COLO829 (cell line): ENCODE results near the gene IL17RE.
"Not testable (repeated sequence)": the region's sequence is repeated elsewhere in the genome, so short reads cannot be mapped to it uniquely, and the experiment has no call there.

Experiments used
- DNase-seq: peaks from one replicate; pipeline ENCODE4 v3.0.0; 2012; ENCODE audit warnings: low spot score

Gene IL17RE, protein sequence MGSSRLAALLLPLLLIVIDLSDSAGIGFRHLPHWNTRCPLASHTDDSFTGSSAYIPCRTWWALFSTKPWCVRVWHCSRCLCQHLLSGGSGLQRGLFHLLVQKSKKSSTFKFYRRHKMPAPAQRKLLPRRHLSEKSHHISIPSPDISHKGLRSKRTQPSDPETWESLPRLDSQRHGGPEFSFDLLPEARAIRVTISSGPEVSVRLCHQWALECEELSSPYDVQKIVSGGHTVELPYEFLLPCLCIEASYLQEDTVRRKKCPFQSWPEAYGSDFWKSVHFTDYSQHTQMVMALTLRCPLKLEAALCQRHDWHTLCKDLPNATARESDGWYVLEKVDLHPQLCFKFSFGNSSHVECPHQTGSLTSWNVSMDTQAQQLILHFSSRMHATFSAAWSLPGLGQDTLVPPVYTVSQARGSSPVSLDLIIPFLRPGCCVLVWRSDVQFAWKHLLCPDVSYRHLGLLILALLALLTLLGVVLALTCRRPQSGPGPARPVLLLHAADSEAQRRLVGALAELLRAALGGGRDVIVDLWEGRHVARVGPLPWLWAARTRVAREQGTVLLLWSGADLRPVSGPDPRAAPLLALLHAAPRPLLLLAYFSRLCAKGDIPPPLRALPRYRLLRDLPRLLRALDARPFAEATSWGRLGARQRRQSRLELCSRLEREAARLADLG

DNA sequence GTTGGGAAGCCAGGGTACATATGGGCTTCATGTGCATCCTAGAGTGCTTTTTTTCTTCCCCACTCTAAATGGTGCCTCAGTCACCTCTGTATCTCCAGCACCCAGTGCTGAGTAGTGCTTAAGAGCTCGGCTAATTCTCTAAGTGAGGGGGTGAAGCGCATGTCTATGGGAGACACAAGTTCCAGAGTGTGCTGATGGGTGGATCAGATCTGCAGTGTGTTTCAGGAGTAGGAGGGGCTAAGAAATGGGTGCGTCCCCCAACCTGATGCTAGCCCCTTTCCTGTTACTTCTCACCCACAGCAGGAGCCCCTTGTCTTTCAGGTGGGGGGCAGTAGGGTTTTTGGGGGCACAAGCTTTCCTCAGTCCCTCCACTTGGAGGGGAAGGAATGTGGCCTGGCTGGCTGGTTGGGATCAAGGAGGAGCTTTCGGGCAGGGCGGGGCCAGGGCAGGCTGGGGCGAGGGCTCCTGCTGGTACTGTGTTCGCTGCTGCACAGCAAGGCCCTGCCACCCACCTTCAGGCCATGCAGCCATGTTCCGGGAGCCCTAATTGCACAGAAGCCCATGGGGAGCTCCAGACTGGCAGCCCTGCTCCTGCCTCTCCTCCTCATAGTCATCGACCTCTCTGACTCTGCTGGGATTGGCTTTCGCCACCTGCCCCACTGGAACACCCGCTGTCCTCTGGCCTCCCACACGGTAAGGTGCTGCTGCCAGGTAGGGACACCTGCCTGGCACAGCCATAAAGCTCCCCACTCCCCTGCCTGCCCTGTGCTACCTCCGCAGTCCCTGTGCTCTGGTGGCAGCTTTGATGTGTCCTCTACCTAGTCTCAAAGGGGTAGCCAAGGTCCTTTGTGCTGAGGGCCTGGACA lies at the start of gene IL17RE:
Gene IL17RE (plus strand): TSS at position 477 of the 866 bp plus-strand sequence. CDS start 85 bp downstream, at position 562.
- DNase-seq: no peak

DNA sequence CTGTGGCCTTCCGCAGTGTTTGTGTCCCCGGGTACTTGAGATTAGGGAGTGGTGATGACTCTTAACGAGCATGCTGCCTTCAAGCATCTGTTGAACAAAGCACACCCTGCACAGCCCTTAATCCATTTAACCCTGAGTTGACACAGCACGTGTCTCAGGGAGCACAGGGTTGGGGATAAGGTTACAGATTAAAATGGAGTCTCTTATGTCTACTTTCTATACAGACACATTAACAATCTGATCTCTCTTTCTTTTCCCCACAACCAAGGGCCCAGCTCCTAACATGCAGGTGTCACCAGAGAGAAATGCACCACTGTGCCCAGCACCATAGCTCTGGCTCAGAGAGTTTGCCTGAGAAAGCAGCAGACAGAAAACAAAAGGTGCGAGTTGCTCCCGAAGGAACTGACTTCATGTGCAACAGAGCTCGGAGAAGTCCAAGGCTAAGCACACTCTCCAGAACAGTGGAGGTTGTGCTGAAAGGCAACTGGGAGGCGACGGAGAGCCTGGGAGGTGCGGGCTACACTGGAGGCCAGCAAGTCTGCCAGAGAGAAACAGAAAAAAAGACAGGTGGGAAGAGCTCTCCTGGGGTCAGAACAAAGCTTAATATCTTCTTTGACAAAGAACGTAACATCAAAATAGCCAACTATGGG lies 48.2 kb upstream of the IL17RE start:
- not testable (repeated sequence) for DNase-seq

DNA sequence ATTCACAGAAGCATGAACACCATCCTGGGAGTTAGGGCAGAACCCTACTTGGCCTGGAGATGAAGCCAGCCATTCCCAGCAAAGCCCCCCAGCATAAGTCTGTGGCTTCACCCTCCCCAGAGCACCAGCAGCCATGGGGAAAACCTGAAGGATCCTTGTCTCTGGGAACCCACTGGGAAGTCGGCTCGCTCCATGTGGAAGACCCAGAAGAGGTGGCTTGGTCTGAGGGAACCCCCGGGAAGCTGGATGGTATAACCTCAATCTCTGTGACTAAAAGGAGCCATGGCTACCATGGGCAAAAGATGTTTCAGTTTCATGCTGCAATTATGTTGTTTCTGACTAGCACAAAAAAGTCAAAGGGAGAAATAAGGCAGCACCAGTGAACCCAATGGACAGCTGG lies 47.1 kb upstream of the IL17RE start:
- DNase-seq: no peak

DNA sequence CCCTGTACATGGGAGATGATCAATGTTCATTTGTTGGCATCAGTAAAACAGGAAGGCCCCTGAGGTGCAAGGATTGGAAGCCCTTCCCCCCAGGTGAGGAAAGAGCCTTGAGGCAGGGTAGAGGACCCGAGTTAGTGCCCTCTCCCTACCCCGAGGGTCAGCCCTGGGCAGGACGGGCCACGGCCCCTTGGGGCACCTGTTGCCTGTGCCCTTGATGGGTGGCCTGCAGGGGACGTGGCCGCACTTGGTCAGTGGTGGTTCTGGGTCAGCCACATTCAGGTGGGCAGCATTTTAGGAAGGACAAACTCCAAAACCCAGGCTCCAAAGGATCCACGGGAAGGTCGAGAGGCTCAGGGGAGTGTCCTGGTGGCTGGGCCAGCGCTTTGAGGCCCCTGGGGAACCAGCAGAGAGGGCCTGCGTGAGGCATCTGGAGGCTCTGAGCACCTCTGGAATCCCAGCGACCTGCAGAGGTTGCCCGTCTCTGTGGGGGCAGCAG lies 43.1 kb upstream of the IL17RE start:
- DNase-seq: no peak

DNA sequence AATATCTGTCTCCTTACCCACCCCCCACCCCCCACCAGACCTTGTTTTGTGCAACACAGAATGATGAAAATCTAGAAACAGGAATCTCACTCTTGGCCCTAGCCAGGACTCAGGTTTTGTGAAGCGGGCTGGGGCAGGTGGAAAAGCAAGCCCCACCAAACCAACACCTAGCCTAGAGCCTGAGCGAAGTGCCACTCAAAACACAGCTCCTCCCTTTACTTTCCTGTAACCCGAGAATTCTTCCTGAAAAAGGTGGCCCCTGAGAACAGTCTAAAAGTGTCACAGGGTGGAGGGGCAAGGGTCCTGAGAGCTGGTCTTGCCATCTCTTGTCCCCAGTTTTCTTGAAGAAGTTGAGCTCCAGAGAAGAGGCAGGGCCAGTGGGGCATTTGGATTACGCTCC lies 41.4 kb upstream of the IL17RE start:
- no peak for DNase-seq

DNA sequence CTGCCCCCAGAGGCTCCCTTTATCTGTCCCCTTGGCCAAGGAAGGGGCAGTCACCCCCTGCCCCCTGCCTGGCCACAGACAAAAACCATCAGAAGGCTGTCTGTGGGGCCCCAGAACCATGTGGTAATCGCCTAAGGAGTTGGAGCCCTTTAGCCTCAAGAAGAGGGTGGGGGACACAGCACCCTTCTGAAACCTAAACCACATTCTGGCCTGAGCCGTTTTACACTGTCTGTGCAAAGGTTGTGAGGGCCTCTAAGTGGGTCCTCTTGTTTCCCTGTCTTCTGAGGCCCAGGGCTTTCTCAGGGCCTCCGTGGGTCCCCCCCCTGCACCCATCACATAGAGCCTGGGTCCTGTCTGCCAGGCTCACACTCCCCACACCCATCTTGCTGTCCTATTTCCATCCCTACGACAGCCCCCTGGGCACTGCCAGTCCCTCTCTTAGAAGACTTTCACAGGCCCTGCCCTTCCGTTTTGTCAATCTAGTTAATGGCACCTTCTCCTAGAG lies 41.0 kb upstream of the IL17RE start:
- DNase-seq: no peak

DNA sequence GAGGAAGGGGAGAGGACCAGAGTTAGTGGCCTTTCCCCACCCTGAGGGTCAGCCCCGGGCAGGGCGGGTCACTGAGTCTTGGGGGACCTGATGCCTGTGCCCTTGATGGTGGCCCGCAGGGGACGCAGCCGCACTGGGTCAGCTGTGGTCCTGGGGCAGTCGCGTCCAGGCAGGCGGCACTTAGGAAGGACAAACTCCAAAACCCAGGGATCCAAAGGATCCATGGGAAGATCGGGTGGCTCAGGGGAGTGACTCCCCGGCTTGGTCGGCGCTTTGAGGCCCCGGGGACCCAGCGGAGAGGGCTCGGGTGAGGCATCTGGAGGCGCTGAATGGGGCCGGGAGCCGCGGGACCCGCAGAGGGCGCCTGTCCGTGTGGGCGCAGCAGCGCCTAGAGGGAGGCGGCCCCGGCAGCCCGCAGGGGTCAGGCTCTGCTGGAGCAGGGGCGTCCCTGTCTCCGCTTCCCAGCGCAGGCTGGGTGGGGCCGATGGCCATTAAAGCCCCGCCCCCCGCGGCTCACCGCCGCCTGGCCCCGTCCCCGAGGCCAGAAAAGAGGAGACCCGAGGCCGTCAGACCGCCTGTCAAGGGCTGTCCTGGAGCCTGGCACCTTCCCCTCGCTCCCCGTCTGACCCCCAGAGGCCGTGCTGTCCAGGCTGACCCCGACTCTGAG lies 40.1 kb upstream of the IL17RE start:
- no peak for DNase-seq

DNA sequence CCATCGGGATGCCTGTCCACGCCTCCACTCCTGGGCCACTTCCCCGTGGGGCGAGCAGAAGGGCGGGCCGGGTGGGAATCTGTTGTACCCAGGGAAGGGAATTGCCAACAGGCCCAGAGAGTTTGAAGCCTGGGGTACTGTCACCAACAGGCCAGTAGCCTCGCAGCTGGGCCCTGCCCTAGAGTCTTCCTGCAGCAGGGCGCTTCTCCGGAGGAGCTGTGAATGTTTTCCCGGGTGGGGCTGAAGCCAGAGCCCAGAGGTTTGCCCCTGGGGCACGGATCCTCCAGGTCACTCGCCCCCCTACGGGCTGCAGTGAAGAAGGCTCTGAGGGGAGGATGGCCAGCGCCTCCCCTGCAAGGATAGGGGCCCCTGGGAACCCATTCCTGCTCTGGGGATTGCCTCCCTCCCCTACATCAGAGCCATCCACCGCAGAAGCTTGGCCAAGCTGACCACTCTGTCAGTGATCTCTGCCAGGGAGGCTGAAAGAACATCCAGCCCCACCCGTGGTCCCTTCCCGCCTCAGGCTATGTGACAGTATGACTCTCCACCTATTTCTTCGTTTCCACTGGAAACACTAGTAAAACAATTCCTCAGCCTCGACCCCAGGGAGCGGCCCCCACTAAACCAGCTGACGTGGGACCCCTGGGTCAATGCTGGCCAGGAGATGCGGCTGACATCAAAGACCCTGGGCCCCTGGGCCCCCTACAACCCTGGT lies 39.4 kb upstream of the IL17RE start:
- DNase-seq: no peak

DNA sequence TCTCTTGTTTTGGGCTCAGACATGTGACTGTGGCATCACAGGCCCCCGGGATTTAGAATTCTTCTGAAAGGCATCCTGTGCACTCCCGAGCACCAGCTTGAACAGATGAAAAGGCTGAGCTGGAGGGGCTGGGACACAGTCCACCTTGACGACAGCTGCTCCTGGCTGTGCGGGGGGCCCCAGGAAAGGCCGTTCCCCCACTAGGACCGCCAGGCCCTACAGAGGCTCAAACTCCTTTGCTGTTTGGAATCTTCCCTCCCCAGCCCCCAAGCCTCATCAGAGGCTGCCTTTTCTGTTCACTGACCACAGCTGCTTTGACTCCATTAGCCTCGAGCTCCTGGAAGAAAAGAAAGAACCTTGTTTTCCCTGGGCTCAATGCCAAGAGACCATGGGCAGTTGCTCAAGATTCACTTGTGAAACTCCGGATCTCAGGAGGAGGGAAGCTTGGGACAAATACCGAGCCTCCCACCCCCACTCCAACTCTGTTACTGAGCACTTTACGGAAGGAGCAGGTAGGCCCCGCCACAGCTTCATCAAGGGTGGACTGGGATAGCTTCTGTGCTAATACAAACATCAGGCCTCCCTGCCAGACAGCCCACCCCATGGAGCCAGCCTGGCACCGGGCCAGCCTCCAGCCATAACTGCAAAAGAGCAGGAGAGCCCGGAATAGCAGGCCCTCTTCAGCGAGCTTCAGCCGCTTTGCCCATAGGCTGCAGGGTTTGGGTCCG lies 38.3 kb upstream of the IL17RE start:
- DNase-seq: peak; percentile 84

DNA sequence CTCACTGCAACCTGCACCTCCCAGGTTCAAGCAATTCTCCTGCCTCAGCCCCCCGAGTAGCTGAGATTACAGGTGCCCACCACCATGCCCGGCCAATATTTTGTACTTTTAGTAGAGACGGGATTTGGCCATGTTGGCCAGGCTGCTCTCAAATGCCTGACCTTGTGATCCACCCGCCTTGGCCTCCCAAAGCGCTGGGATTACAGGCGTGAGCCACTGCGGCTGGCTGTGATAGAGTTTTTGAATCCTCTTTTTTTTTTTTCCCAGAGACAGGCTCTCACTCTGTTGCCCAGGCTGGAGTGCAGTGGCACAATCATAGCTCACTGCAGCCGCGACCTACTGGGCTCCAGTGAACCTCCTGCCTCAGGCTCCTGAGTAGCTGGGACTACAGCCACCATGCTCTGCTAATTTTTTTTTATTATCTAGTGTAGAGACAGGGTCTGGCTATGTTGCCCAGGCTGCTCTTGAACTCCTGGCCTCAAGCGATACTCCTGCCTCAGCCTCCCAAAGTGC lies 37.5 kb upstream of the IL17RE start:
- not testable (repeated sequence) for DNase-seq

DNA sequence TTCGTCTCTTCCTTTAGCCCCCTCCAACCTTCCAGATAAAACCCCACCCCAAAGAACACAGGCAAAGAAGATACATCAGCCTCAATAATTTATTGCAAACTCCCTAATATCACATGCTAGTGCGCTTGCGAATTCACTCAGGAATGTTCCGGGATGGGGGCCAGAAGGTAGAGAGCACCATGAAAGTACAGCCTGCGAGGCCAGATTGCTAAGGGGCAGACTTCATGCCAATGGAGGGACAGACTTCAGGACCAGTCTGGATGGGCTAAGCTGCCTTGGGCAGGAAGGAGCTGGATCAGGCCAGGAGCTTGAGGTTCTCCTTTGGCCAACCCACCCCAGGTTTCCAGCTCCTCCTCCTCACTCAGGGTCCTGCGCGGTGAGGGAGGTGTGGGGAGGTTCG lies 36.0 kb upstream of the IL17RE start:
- DNase-seq: no peak

DNA sequence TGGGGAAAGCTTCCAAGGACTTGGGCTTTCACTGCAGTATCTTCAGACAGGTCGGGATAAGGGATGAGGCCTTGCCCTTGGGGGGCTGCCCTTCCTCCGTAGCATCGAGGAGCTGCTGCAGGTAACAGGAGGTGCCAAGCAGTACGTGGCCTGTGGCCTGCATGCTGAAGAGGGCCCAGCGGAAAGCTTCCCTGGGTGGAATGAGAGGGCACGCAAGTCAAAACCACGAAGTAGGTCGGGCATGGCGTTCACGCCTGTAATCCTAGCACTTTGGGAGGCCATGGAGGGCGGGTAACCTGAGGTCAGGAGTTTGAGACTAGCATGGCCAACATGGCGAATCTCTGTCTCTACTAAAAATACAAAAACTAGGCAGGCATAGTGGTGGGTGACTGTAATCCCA lies 35.5 kb upstream of the IL17RE start:
- DNase-seq: no peak

DNA sequence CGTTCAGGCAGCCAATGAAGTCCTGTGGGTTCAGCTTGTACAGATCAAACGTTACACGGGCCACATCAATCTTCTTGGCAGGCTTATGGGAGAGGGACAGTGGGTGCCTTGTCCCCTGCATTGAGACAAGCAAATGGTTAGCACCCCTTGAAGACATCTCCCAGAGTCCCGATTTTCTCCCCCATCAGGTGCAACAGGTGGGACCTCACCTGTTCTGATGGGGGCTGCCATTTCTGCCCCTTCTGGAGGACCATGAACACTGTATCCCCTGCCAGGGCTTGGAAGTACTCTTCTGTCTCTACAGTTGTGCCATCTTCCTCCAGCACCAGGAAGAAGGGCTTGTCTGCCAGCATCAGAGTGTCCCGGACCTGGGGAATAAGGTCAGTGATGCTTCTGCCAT lies 32.7 kb upstream of the IL17RE start:
- DNase-seq: no peak

DNA sequence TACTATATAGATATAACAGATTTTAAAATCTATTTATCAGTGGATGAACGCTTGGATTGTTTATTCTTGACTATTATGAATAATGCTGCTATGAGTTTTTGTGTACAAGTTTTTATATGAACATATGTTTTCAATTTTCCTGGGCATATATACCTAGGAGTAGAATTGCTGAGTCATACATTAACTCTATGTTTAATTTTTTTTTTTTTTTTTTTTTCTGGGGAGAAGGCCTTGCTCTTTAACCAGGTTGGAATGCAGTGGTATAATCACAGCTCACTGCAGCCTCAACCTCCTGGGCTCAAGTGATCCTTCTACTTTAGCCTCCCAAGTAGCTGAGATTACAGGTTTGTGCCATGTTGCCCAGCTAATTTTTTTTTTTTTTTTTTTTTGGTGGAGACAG lies 31.7 kb upstream of the IL17RE start:
- no peak for DNase-seq

DNA sequence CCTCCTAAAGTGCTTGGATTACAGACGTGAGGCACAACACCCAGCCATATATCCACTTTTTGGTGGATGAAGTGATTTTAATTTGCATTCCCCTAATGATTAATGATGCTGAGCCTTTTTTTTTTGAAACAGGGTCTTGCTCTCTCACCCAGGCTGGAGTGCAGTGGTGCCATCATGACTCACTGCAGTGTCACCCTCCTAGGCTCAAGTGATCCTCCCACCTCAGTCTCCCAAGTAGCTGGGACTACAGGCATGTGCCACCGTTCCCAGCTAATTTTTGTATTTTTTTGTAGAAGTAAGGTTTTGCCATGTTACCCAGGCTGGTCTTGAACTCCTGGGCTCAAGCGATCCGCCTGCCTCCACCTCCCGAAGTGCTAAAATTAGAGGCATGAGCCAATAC lies 30.6 kb upstream of the IL17RE start:
- not testable (repeated sequence) for DNase-seq

DNA sequence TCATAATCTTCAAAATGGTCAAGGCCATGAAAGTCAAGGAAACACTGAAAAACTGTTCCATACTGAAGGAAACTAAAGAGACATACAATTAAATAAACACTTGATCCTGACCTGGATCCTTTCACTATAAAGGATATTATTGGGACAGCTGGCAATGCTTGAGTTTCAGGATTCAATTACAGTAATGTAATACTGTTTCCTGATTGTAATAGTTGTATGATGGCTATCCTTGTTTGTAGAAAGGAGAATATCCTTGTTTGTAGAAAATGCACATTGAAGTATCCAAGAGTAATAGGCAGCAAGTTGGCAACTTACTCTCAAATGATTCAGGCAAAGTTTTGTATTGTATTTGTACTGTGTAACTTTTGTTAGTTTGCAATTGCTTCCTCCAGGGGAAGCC lies 27.2 kb upstream of the IL17RE start:
- DNase-seq: no peak

DNA sequence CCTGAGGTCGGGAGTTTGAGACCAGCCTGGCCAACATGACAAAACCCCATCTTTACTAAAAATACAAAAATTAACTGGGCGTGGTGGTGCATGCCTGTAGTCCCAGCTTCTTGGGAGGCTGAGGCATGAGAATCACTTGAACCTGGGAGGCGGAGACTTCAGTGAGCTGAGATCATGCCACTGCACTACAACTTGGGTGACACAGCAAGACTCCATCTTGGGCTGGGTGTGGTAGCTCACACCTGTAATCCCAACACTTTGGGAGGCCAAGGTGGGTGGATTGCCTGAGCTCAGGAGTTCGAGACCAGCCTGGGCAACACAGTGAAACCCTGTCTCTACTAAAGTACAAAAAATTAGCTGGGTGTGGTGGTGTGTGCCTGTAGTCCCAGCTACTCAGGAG lies 26.4 kb upstream of the IL17RE start:
- DNase-seq: not testable (repeated sequence)

DNA sequence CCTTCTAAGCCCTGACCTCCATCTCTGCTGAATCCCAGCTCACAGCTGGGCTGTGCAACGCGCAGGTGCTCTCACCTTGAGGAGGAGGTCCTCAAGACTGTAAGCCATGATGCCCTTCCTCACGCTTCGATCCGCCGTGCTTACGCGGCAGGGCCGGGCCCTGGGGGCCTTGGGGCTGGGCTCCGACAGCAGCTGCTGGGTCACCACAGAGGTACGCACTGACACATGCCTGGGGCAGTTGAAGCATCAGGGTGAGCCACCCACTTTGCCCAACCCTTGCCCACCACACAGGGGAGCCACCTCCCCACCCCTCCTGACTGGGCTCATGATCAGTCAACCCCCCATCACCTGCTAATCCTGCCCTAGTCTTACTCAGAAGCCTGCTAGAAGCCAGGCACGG lies 25.7 kb upstream of the IL17RE start:
- DNase-seq: no peak

DNA sequence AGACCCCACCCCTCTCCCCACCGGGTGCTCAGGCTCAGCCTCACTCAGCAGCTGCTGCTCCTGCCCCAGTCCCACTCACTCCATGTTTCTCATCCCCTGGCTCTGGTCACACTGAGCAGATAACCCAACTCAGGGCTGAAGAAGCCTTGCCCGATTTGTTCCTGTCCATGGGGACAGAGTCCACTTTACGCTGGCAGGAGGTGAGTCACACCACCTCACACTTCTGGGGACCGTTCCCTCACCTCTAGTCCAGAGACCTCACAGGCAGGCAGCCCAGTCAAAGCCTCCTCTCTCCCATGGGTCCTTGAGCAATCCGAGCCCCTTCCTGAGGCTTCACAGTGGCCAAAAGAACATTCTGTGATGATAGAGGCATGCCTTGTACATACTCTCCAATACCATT lies 23.9 kb upstream of the IL17RE start:
- no peak for DNase-seq
